ENCODE data around the gene ANKRD33. TPM values are rescaled to one million over a fixed set of nuclear protein-coding genes. Genes with fewer than 3 reads are reported as not detected.
A peak's percentile ranks its signal among the peaks of the same experiment; 100 is the strongest.

ANKRD33 gene
- total RNA-seq, 2 donors from 2014 or later, result 0.46 TPM; not detected in 1

DNA sequence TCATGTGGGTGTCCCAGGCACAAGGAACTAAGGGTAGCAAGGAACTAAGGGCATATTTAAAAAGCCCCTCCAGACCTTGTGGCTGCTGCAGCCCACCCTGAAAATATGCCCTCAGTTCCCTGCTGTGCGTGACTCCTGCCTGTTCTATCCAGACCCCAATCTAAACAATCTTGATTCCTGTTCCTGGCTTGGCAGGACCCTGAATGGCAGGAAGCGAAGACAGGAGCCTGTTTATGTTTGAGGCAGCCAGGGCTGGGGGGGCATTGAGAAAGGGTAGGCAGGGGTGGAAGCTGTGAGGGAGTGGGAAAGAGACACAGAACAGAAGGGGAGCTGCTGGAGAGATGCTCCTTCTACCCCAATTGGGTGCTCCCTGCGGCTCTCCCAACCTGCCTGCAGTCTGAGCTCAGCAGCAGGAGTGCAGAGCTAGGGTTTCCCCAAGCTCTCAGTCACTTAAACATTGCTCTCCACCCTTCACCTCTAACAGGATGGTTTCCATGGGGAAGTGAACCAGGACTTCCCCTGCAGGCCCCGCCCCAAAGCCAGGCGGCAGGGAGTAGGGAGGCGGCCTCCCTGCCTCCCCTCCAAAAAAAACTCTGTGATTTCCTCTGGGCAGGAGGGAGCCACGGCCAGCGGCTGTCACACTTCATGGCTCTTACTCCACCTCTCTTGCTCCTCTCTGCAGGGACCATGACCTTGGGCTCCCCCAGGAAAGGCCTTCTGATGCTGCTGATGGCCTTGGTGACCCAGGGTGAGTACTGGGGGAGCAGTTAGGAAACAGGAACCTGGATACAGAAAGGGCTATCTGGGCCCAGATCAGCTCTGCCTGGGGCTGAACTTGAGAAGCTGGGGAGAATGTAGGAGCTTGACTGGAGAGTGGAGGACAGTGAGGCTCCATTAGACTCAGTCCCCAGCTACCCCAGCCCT, 24.1 kb downstream of the ANKRD33 start:
- Histone ChIP-seq H3K36me3 (ENCODE audit: control insufficient read depth, insufficient read depth, low read length) (no peaks in the 10 kb centered on the region), H3K27ac (ENCODE audit: low read depth, low read length) (no peak overlapping the region), H3K4me3 (ENCODE audit: low read length) (no peak overlapping the region), H3K9me3 (ENCODE audit: control insufficient read depth, low read length) (no peaks in the 10 kb centered on the region), H3K9ac (ENCODE audit: extremely low read depth, low read length, poor library complexity, severe bottlenecking) (no peak overlapping the region), H3K4me1 (ENCODE audit: control insufficient read depth, insufficient read depth, low read length) (no peaks in the 10 kb centered on the region), H3K27me3 (ENCODE audit: control insufficient read depth, insufficient read depth, low read length, poor library complexity, severe bottlenecking) (peaks cover 26% of the 10 kb centered on the region)
- WGBS, 2 experiments (ENCODE audit: insufficient coverage in 1 of 2, insufficient read length in 1 of 2), result 75 to 77% methylated on average over 4 to 8 of the region's 8 CpGs
- peak; percentile 70 for DNase-seq
- peaks cover 50% of the 10 kb centered on the region for H3K27me3 Mint-ChIP-seq (ENCODE audit: insufficient read depth)
- H3K36me3 Mint-ChIP-seq (ENCODE audit: low read depth), result no peaks in the 10 kb centered on the region
- no peak overlapping the region for H3K4me3 Mint-ChIP-seq
- no peaks in the 10 kb centered on the region for H3K4me1 Mint-ChIP-seq
- H3K9me3 Mint-ChIP-seq, result no peaks in the 10 kb centered on the region
- no peak overlapping the region for H3K27ac Mint-ChIP-seq
- TF ChIP-seq, protein P1, sequence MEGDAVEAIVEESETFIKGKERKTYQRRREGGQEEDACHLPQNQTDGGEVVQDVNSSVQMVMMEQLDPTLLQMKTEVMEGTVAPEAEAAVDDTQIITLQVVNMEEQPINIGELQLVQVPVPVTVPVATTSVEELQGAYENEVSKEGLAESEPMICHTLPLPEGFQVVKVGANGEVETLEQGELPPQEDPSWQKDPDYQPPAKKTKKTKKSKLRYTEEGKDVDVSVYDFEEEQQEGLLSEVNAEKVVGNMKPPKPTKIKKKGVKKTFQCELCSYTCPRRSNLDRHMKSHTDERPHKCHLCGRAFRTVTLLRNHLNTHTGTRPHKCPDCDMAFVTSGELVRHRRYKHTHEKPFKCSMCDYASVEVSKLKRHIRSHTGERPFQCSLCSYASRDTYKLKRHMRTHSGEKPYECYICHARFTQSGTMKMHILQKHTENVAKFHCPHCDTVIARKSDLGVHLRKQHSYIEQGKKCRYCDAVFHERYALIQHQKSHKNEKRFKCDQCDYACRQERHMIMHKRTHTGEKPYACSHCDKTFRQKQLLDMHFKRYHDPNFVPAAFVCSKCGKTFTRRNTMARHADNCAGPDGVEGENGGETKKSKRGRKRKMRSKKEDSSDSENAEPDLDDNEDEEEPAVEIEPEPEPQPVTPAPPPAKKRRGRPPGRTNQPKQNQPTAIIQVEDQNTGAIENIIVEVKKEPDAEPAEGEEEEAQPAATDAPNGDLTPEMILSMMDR (conservative IDR thresholded peaks at IDR 0.05), result no peak

DNA sequence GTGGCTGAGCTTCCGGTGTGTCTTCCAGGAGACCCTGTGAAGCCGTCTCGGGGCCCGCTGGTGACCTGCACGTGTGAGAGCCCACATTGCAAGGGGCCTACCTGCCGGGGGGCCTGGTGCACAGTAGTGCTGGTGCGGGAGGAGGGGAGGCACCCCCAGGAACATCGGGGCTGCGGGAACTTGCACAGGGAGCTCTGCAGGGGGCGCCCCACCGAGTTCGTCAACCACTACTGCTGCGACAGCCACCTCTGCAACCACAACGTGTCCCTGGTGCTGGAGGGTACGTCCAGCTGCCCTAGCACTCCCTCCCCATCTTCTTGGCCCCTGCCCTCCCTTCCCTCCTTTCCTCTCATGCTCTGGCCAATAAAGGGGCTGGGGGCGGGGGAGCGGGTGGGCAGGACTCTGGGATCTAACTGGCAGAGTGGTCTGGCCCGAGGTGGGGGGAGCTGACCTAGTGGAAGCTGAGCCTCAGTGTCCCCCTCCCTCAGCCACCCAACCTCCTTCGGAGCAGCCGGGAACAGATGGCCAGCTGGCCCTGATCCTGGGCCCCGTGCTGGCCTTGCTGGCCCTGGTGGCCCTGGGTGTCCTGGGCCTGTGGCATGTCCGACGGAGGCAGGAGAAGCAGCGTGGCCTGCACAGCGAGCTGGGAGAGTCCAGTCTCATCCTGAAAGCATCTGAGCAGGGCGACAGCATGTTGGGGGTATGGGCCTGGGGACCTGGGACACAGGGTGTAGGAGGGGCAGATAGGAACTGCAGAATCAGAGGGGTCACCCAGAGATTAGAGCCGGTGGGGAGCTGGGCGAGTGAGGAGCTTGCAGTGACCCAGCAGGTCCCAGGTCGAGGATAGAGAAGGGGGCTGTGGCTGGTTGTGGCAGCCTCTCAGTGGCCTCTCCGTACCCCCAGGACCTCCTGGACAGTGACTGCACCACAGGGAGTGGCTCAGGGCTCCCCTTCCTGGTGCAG, 25.4 kb downstream of the ANKRD33 start:
- H3K4me1 Mint-ChIP-seq, result peaks cover 8% of the 10 kb centered on the region
- no peak overlapping the region for H3K27ac Mint-ChIP-seq
- peaks cover 43% of the 10 kb centered on the region for H3K27me3 Mint-ChIP-seq (ENCODE audit: insufficient read depth)
- no peak overlapping the region for H3K4me3 ChIP-seq (ENCODE audit: low read length)
- WGBS, 2 experiments (ENCODE audit: insufficient coverage in 1 of 2, insufficient read length in 1 of 2), result 84 to 90% methylated on average over 14 to 30 of the region's 30 CpGs
- H3K4me3 Mint-ChIP-seq, result no peak overlapping the region
- H3K4me1 ChIP-seq (ENCODE audit: control insufficient read depth, insufficient read depth, low read length), result peaks cover 6% of the 10 kb centered on the region
- no peaks in the 10 kb centered on the region for H3K9me3 ChIP-seq (ENCODE audit: control insufficient read depth, low read length)
- peaks cover 13% of the 10 kb centered on the region for H3K27me3 ChIP-seq (ENCODE audit: control insufficient read depth, insufficient read depth, low read length, poor library complexity, severe bottlenecking)
- DNase-seq, result peak; percentile 86
- H3K36me3 ChIP-seq (ENCODE audit: control insufficient read depth, insufficient read depth, low read length), result no peaks in the 10 kb centered on the region
- TF ChIP-seq, protein P1 (conservative IDR thresholded peaks at IDR 0.05), result peak; percentile 71
- no peaks in the 10 kb centered on the region for H3K36me3 Mint-ChIP-seq (ENCODE audit: low read depth)
- H3K9ac ChIP-seq (ENCODE audit: extremely low read depth, low read length, poor library complexity, severe bottlenecking), result no peak overlapping the region
- no peak overlapping the region for H3K27ac ChIP-seq (ENCODE audit: low read depth, low read length)
- H3K9me3 Mint-ChIP-seq, result no peaks in the 10 kb centered on the region
